Liver (tissue), 9 donors: Measurements from ENCODE around the gene POPDC3. TPM values are rescaled to one million over a fixed set of nuclear protein-coding genes. Genes with fewer than 3 reads are reported as not detected.
"Not testable (repeated sequence)": the region's sequence is repeated elsewhere in the genome, so short reads cannot be mapped to it uniquely, and the experiment has no call there.

Experiments used
- DNase-seq: peaks from one replicate; pipeline ENCODE4 v3.0.0-alpha.2; 2017; ENCODE audit warnings: low spot score
- H3K27ac ChIP-seq, 2 donors: one replicate each; pipeline ENCODE4 v1.7.0; 2013; ENCODE audit warnings: inconsistent platforms in 2 of 2, low read length in 2 of 2, control low read depth in 1 of 2, low read depth in 1 of 2, mild to moderate bottlenecking in 1 of 2
- H3K27me3 ChIP-seq, 4 donors: one replicate each; pipeline versions ENCODE4 v1.6.1 to v1.7.0; 2013; ENCODE audit warnings: low read length in 3 of 4, inconsistent platforms in 1 of 4, mild to moderate bottlenecking in 1 of 4, moderate library complexity in 1 of 4; ENCODE audit not compliant: control insufficient read depth in 4 of 4, insufficient read depth in 4 of 4
- H3K36me3 ChIP-seq, 4 donors: one replicate each; pipeline versions ENCODE4 v1.6.1 to v1.7.0; 2013; ENCODE audit warnings: low read length in 3 of 4, mild to moderate bottlenecking in 3 of 4, low read depth in 1 of 4, moderate library complexity in 1 of 4; ENCODE audit not compliant: control insufficient read depth in 4 of 4, insufficient read depth in 3 of 4
- H3K4me1 ChIP-seq, 4 donors: one replicate each; pipeline versions ENCODE4 v1.6.1 to v1.7.0; 2013; ENCODE audit warnings: low read length in 3 of 4, mild to moderate bottlenecking in 3 of 4, moderate library complexity in 1 of 4; ENCODE audit not compliant: control insufficient read depth in 4 of 4, insufficient read depth in 4 of 4
- H3K4me3 ChIP-seq, 3 donors: one replicate each; pipeline versions ENCODE4 v1.6.1 to v1.7.0; 2013; ENCODE audit warnings: low read length in 3 of 3, control low read depth in 1 of 3, low read depth in 1 of 3, mild to moderate bottlenecking in 1 of 3
- H3K9ac ChIP-seq, 2 donors: one replicate each; pipeline ENCODE4 v1.7.0; 2013; ENCODE audit warnings: low read length in 2 of 2, mild to moderate bottlenecking in 2 of 2, moderate library complexity in 2 of 2, control low read depth in 1 of 2, low read depth in 1 of 2
- H3K9me3 ChIP-seq, 4 donors: one replicate each; pipeline versions ENCODE4 v1.6.1 to v1.7.0; 2013; ENCODE audit warnings: low read length in 3 of 4; ENCODE audit not compliant: control insufficient read depth in 4 of 4
- EGR1 ChIP-seq, 2 donors: IDR thresholded peaks; 2 replicates each; pipeline ENCODE4 v1.6.1; 2016 to 2018; ENCODE audit warnings: antibody characterized with exemption in 2 of 2, low read depth in 2 of 2
- FOXA1 ChIP-seq: IDR thresholded peaks from 2 replicates; pipeline ENCODE4 v1.6.1; 2016; ENCODE audit warnings: antibody characterized with exemption
- FOXA2 ChIP-seq: IDR thresholded peaks from 2 replicates; pipeline ENCODE4 v1.6.1; 2016; ENCODE audit warnings: antibody characterized with exemption
- HNF4A ChIP-seq, 2 donors: conservative IDR thresholded peaks; 2 replicates each; pipeline ENCODE4 v1.6.1; 2016; ENCODE audit warnings: antibody characterized with exemption in 2 of 2, mild to moderate bottlenecking in 2 of 2
- HNF4G ChIP-seq: IDR thresholded peaks from 2 replicates; pipeline ENCODE4 v1.6.1; 2016; ENCODE audit warnings: antibody characterized with exemption
- JUND ChIP-seq, 2 donors: IDR thresholded peaks; 2 replicates each; pipeline ENCODE4 v1.6.1; 2016; ENCODE audit warnings: antibody characterized with exemption in 2 of 2
- RAD21 ChIP-seq, 2 donors: IDR thresholded peaks; 2 replicates each; pipeline ENCODE4 v1.6.1; 2016; ENCODE audit warnings: antibody characterized with exemption in 2 of 2, mild to moderate bottlenecking in 2 of 2
- REST ChIP-seq: IDR thresholded peaks from 2 replicates; pipeline ENCODE4 v1.6.1; 2016; ENCODE audit warnings: antibody characterized with exemption, mild to moderate bottlenecking
- RXRA ChIP-seq, 2 donors: IDR thresholded peaks; 2 replicates each; pipeline ENCODE4 v1.6.1; 2017 to 2018; ENCODE audit warnings: antibody characterized with exemption in 2 of 2, mild to moderate bottlenecking in 1 of 2
- SP1 ChIP-seq: IDR thresholded peaks from 2 replicates; pipeline ENCODE4 v1.6.1; 2018; ENCODE audit warnings: antibody characterized with exemption, mild to moderate bottlenecking
- TAF1 ChIP-seq: conservative IDR thresholded peaks from 2 replicates; pipeline ENCODE4 v1.6.1; 2016; ENCODE audit warnings: antibody characterized with exemption, mild to moderate bottlenecking
- ZBTB33 ChIP-seq: IDR thresholded peaks from 2 replicates; pipeline ENCODE4 v1.6.1; 2016; ENCODE audit warnings: antibody characterized with exemption
- WGBS: extraction: QIAGEN DNeasy Blood & Tissue Kit; methylation state at CpG from one replicate; pipeline ENCODE4 v1.1.7; 2013; 5-methylcytosine and 5-hydroxymethylcytosine counted together
- polyA plus RNA-seq, 2 donors: library from polyadenylated mRNA; stranded (reverse) in 1 of 2; unstranded in 1 of 2; fragments of 200-250 nt in 1 of 2; fragments of >200 nt in 1 of 2; fragmentation: Nextera tagmentation in 1 of 2; extraction: Ambion mirVana in 1 of 2; gene quantifications; one replicate each; pipeline versions ENCODE4 v1.2.1 to v1.2.3, GENCODE V29; 2013 to 2015
- total RNA-seq, 2 donors: library from RNA; depleted of rRNA; stranded (reverse); fragments of >200 nt; gene quantifications; one replicate each; pipeline ENCODE4 v1.2.3, GENCODE V29; 2014
- TF ChIP-seq, protein P1 (sequence below): IDR thresholded peaks from 2 replicates; pipeline ENCODE4 v1.6.1; 2016; ENCODE audit warnings: antibody characterized with exemption
- TF ChIP-seq, protein P2 (sequence below): IDR thresholded peaks from 2 replicates; pipeline ENCODE4 v1.6.1; 2016; ENCODE audit warnings: antibody characterized with exemption
- donor health status: healthy.
- donor health status: healthy.
- donor health status: healthy.
- donor health status: healthy.
- donor health status: healthy.

POPDC3 gene
- total and polyA plus RNA-seq, 4 donors: not detected

GRCh38 chr6:105226598-105227294 is 46.9 kb upstream of the POPDC3 start:
- no peak overlapping the region for H3K9ac ChIP-seq
- no peak overlapping the region for H3K4me3 ChIP-seq
- H3K4me1 ChIP-seq: no peaks in the 10 kb centered on the region
- TF ChIP-seq ZBTB33 (no peak), REST (no peak), RXRA (IDR thresholded peaks at IDR 0.05) (no peak), EGR1 (IDR thresholded peaks at IDR 0.05; ENCODE audit: low read depth in 2 of 2) (no peak), JUND (IDR thresholded peaks at IDR 0.05) (no peak), TAF1 (no peak), RAD21 (IDR thresholded peaks at IDR 0.05) (no peak), SP1 (no peak), FOXA2 (no peak), HNF4G (no peak), HNF4A (conservative IDR thresholded peaks at IDR 0.05) (no peak)
- TF ChIP-seq, protein P1, sequence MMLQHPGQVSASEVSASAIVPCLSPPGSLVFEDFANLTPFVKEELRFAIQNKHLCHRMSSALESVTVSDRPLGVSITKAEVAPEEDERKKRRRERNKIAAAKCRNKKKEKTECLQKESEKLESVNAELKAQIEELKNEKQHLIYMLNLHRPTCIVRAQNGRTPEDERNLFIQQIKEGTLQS: no peak
- TF ChIP-seq, protein P2, sequence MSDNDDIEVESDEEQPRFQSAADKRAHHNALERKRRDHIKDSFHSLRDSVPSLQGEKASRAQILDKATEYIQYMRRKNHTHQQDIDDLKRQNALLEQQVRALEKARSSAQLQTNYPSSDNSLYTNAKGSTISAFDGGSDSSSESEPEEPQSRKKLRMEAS: no peak
- 61% methylated on average over 7 of the region's 7 CpGs for WGBS
- DNase-seq: no peak
- H3K27ac ChIP-seq: no peak overlapping the region
- H3K9me3 ChIP-seq: no peaks in the 10 kb centered on the region
- no peaks in the 10 kb centered on the region for H3K36me3 ChIP-seq
- no peaks in the 10 kb centered on the region for H3K27me3 ChIP-seq

- no peak for TF ChIP-seq FOXA1
- 79% methylated on average over 1 of the region's 1 CpG for WGBS
- H3K27me3 ChIP-seq: no peaks in the 10 kb centered on the region
- H3K27ac ChIP-seq: no peak overlapping the region
- no peak overlapping the region for H3K9ac ChIP-seq
- DNase-seq: no peak
- H3K9me3 ChIP-seq: no peaks in the 10 kb centered on the region
- H3K36me3 ChIP-seq: no peaks in the 10 kb centered on the region
- no peaks in the 10 kb centered on the region for H3K4me1 ChIP-seq
- H3K4me3 ChIP-seq: no peak overlapping the region
Measured at GRCh38 chr6:105223242-105223641, 43.4 kb upstream of the POPDC3 start.

DNA sequence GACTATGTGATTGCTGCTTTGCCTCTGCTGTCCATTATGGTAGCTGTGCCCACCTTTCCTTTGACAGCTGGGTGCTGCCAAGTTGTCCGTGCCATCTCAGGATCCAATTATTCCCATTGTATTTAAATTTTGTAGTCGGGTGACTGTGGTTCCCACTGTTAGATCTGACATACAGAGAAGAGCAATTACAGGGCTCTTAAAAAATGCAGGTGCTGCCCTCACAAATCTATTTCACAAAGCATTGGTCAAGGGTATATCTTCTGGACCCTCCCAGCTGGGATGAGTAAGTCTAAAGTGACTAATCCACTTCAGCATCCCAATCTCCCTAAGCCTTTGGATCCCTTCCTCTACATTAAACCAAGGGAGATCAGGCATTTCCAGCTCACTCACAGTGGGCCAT is 41.4 kb upstream of the POPDC3 start:
- H3K4me1 ChIP-seq, H3K9me3 ChIP-seq, H3K27me3 ChIP-seq, DNase-seq, H3K9ac ChIP-seq, H3K27ac ChIP-seq, H3K36me3 ChIP-seq, H3K4me3 ChIP-seq: not testable (repeated sequence)
- WGBS: 91% methylated on average over 2 of the region's 2 CpGs
